AG09309 (cell line): ENCODE measurements around the gene GNRH2.
"Not testable (repeated sequence)": the region's sequence is repeated elsewhere in the genome, so short reads cannot be mapped to it uniquely, and the experiment has no call there.

Experiments
- DNase-seq: peaks from one replicate; pipeline ENCODE4 v3.0.0-alpha.2; 2010; ENCODE audit warnings: low read depth
- H3K4me3 ChIP-seq: 2 replicates; pipeline ENCODE4 v1.5.1; 2011; ENCODE audit warnings: mild to moderate bottlenecking, low read depth, low read length, moderate library complexity; ENCODE audit not compliant: control insufficient read depth
- CTCF ChIP-seq: IDR thresholded peaks from 2 replicates; pipeline ENCODE4 v1.5.1; 2011; ENCODE audit warnings: mild to moderate bottlenecking, low read depth, low read length, inconsistent platforms; ENCODE audit not compliant: insufficient read depth, control insufficient read depth; ENCODE audit errors: missing control alignments

GNRH2 gene

GRCh38 chr20:3011752-3012151, 31.7 kb upstream of the GNRH2 start:
- no peak for DNase-seq
- no peak for TF ChIP-seq CTCF
- no peak overlapping the region for H3K4me3 ChIP-seq

- DNase-seq, result no peak
- TF ChIP-seq CTCF, result no peak
- no peak overlapping the region for H3K4me3 ChIP-seq
These were observed 29.7 kb upstream of the GNRH2 start for GRCh38 chr20:3013771-3014170.

GRCh38 chr20:3014179-3014578, 29.2 kb upstream of the GNRH2 start:
- H3K4me3 ChIP-seq, result no peak overlapping the region
- no peak for DNase-seq
- TF ChIP-seq CTCF, result no peak

- no peak overlapping the region for H3K4me3 ChIP-seq
- no peak for DNase-seq
- no peak for TF ChIP-seq CTCF
These were observed 28.8 kb upstream of the GNRH2 start for GRCh38 chr20:3014662-3015061.

DNA sequence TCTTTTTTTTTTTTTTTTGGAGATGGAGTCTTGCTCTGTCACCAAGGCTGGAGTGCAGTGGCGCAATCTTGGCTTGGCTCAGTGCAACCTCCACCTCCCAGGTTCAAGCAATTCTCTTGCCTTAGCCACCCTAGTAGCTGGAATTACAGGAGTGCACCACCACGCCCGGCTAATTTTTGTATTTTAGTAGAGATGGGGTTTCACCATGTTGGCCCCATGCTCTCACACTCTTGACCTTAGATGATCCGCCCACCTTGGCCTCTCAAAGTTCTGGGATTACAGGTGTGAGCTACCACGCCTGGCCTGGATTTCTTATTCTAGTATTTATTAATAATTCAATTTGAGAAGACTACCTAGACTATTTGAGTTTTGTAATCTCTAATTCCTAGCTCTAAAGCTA, 28.1 kb upstream of the GNRH2 start:
- not testable (repeated sequence) for DNase-seq

DNA sequence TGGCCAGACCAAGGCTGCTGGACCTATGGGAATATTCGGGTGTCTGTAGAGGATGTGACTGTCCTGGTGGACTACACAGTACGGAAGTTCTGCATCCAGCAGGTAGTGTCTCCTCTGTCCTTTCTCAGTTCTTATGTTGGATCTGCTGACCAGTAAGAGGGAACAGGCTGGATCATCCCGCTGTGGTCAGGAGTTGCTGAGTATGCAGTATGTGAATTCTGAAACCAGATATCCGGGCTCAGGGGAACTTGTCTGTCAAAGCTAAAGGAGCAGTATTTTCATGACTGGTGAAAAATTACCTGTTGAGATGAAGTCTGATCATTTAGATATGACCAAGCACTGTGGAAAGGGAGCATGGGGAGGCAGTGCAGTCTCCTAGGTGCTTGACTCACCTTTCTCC, 22.1 kb upstream of the GNRH2 start:
- H3K4me3 ChIP-seq, result no peak overlapping the region
- DNase-seq, result no peak
- no peak for TF ChIP-seq CTCF

More for the DNA sequence above, 28.1 kb upstream of the GNRH2 start:
- H3K4me3 ChIP-seq, result not testable (repeated sequence)

DNA sequence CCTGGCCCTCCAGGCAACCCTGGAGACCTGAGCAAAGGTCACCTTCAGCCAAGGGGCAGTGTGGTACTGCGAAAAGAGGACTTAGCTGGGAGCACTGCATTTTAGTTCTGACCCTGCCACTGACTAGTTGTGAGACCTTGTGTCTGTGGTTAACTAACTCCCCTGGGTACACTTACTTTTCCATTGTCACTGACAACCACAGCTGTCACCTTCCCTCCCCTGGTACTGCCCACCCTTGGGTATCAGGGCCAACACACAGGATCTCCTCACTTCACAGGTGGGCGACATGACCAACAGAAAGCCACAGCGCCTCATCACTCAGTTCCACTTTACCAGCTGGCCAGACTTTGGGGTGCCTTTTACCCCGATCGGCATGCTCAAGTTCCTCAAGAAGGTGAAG, 21.6 kb upstream of the GNRH2 start:
- H3K4me3 ChIP-seq, result no peak overlapping the region
- TF ChIP-seq CTCF, result no peak
- DNase-seq, result no peak

- not testable (repeated sequence) for DNase-seq
These were observed 20.6 kb upstream of the GNRH2 start for GRCh38 chr20:3022559-3023490.

More at GRCh38 chr20:3022559-3023490, 20.6 kb upstream of the GNRH2 start:
- H3K4me3 ChIP-seq, result not testable (repeated sequence)
